Mesodermal cell (in vitro differentiated cells): Measurements from ENCODE around the gene ARL10.

Experiments used
- H3K27ac ChIP-seq: 2 replicates; pipeline ENCODE4 v1.7.0; 2013; ENCODE audit warnings: mild to moderate bottlenecking, low read depth, low read length, moderate library complexity; ENCODE audit not compliant: severe bottlenecking
- H3K36me3 ChIP-seq: 2 replicates; pipeline ENCODE4 v1.7.1; 2013; ENCODE audit warnings: mild to moderate bottlenecking, low read length, moderate library complexity; ENCODE audit not compliant: control insufficient read depth, insufficient read depth
- H3K4me1 ChIP-seq: one replicate; pipeline ENCODE4 v1.7.1; 2013; ENCODE audit warnings: mild to moderate bottlenecking, low read length; ENCODE audit not compliant: insufficient read depth, control insufficient read depth, poor library complexity, severe bottlenecking
- H3K4me3 ChIP-seq: 2 replicates; pipeline ENCODE4 v1.7.0; 2013; ENCODE audit warnings: low read length, control low read depth, mild to moderate bottlenecking; ENCODE audit not compliant: insufficient read depth, poor library complexity, severe bottlenecking; ENCODE audit errors: extremely low read depth
- H3K9me3 ChIP-seq: 2 replicates; pipeline ENCODE4 v1.7.1; 2013; ENCODE audit warnings: mild to moderate bottlenecking, low read length, moderate library complexity; ENCODE audit not compliant: control insufficient read depth
- WGBS, 2 experiments: methylation state at CpG; one replicate each; pipeline ENCODE4 v1.1.5; 2013; ENCODE audit warnings: missing lambda C conversion rate in 2 of 2; ENCODE audit not compliant: insufficient coverage in 2 of 2; 5-methylcytosine and 5-hydroxymethylcytosine counted together

The ARL10 gene

DNA sequence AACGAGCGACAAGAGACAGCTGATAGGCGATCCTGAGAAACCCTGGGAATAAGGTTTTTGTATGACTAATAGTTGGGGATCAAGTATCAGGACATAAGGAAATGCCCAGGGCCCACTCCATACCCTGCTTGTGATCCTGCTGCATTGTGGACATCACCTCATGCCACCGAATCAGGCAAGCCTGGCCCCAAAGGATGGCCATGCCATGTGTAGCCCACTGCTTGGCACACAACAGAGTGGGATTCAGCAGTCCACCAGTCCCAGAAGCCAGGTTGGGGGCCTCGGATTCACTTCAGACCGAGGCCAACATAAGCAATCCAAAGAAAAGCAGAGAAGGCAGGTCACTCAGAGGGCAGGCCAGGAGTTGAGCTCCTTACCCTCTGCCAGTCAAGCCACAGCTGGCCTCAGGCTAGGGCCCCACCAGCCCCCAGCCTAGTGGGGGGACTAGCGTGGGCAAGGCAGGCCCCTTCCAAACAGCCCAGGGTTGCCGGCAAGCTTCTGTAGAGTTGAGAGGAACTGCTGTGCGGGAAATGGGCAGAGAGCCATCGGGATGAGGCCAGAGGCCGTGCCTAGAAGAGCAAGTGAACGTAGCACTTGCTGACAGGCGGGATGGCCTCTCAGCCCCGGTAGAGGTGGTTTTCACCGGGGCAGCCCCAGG lies 18.1 kb downstream of the ARL10 start:
- 93 to 97% methylated on average over 8 to 11 of the region's 15 CpGs for WGBS, 2 experiments
- Histone ChIP-seq H3K4me3 (no peak overlapping the region), H3K27ac (no peak overlapping the region), H3K4me1 (peaks cover 4% of the 10 kb centered on the region), H3K36me3 (peaks cover 71% of the 10 kb centered on the region), H3K9me3 (no peaks in the 10 kb centered on the region)

DNA sequence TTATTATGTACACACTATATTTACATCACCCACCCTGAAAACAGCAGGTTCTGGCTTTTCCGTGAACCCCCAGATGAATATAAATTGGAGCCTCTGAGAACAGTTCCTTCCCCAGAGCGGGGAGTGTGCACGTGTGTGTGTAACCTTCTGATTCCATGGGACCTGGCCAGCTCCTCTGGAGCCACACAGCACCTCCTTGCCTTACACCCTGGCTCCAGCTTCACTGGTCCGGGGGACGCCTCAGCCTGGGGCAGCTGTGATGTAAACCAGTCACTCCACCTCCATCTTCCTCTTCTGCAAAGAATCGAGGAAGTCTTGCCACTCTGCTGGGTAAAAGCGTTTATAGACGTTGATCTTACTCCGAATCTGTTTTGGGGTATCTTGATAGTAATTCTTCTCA lies 18.7 kb downstream of the ARL10 start:
- peaks cover 68% of the 10 kb centered on the region for H3K36me3 ChIP-seq
- H3K9me3 ChIP-seq, result no peaks in the 10 kb centered on the region
- no peak overlapping the region for H3K4me3 ChIP-seq
- WGBS, 2 experiments, result 99 to 100% methylated on average over 3 to 7 of the region's 9 CpGs
- H3K4me1 ChIP-seq, result peaks cover 4% of the 10 kb centered on the region
- no peak overlapping the region for H3K27ac ChIP-seq

- Histone ChIP-seq H3K36me3 (peaks cover 68% of the 10 kb centered on the region), H3K27ac (no peak overlapping the region), H3K9me3 (no peaks in the 10 kb centered on the region), H3K4me3 (no peak overlapping the region), H3K4me1 (peaks cover 4% of the 10 kb centered on the region)
- 93 to 96% methylated on average over 7 to 8 of the region's 8 CpGs for WGBS, 2 experiments
Measured at GRCh38 chr5:176384366-176384930, 19.2 kb downstream of the ARL10 start.

DNA sequence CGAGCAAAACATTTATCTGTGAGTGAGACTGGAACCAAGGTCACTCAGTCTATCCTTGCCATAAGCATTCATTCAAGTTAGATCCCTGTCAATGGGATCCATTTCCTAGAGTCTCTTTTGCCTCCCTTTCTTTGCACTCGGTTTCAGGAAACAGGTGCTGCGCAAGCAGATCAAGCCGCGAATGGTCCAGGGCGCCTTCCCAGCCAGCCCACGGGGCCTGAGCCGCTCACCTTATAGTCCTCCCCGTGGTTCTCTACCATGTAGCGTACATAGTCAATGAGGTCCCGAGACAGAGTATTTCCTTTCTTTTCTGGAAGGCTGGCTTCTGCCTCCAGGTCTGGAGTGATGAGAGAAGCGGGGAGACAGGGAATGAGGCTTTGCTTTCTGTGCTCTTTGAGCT lies 19.7 kb downstream of the ARL10 start:
- H3K36me3 ChIP-seq, result peaks cover 68% of the 10 kb centered on the region

GRCh38 chr5:176386491-176386890 lies 21.2 kb downstream of the ARL10 start:
- H3K4me3 ChIP-seq, result no peak overlapping the region
- H3K4me1 ChIP-seq, result peaks cover 4% of the 10 kb centered on the region
- no peaks in the 10 kb centered on the region for H3K9me3 ChIP-seq
- peaks cover 70% of the 10 kb centered on the region for H3K36me3 ChIP-seq
- no CpG with 5 or more reads among the region's 1 CpG for WGBS, 2 experiments
- no peak overlapping the region for H3K27ac ChIP-seq

More for the DNA sequence above, 19.7 kb downstream of the ARL10 start:
- 90 to 97% methylated on average over 10 to 12 of the region's 12 CpGs for WGBS, 2 experiments
- H3K9me3 ChIP-seq, result no peaks in the 10 kb centered on the region
- no peak overlapping the region for H3K27ac ChIP-seq
- no peak overlapping the region for H3K4me3 ChIP-seq
- peaks cover 4% of the 10 kb centered on the region for H3K4me1 ChIP-seq

GRCh38 chr5:176387384-176387925 lies 22.2 kb downstream of the ARL10 start:
- Histone ChIP-seq H3K4me1 (peaks cover 4% of the 10 kb centered on the region), H3K4me3 (peak overlapping the region; percentile 91), H3K27ac (peak overlapping the region; percentile 97), H3K9me3 (no peaks in the 10 kb centered on the region), H3K36me3 (peaks cover 69% of the 10 kb centered on the region)
- WGBS, 2 experiments, result 18 to 30% methylated on average over 6 of the region's 8 CpGs

- Histone ChIP-seq H3K4me1 (peaks cover 4% of the 10 kb centered on the region), H3K36me3 (peaks cover 69% of the 10 kb centered on the region), H3K27ac (peak overlapping the region; percentile 97), H3K9me3 (no peaks in the 10 kb centered on the region), H3K4me3 (peak overlapping the region; percentile 91)
- WGBS, 2 experiments, result 0 to 2% methylated on average over 24 to 28 of the region's 29 CpGs
Measured at GRCh38 chr5:176388003-176388443, 22.7 kb downstream of the ARL10 start.

DNA sequence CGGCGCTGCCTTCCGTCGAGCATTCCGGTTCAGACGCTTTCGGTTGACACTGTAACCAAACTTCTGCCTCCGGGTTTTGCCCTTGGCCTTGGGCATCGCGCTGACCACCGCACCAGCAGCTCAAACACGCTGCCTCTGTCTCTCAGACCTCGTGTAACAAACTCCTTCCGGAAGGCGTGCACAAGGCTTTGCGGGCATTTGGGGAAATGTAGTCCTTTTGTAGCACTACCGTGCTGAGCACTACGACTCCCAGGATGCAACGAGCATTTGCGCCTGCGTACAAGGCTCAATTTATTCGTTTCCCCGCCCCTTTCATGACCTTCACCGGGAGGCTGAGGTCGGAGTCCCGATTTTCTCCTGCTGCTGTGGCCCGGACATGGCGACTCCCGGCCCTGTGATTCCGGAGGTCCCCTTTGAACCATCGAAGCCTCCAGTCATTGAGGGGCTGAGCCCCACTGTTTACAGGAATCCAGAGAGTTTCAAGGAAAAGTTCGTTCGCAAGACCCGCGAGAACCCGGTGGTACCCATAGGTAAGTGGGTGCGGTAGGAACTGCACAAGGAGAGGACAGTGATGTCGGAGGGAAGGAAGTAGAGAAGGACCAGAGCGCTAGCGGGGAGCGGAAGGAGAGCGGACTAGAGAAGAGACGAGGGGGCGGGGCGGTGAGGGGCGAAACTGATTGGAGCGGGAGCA lies 23.3 kb downstream of the ARL10 start, which contains the start of the genes HIGD2A and NOP16:
TSS of gene HIGD2A (plus strand) at position 308 of the 691 bp plus-strand sequence. CDS start at position 377, 69 bp downstream.
TSS of gene NOP16 (minus strand) at position 155 of the 691 bp plus-strand sequence. CDS start at position 96, 59 bp downstream.
- peak within 1 kb of the TSS; percentile 97 for H3K27ac ChIP-seq
- peaks cover 4% of the 10 kb centered on the region for H3K4me1 ChIP-seq
- peak within 1 kb of the TSS; percentile 91 for H3K4me3 ChIP-seq
- WGBS, 2 experiments, result 0% methylated on average over 42 to 43 of the region's 47 CpGs
- H3K9me3 ChIP-seq, result no peaks in the 10 kb centered on the region
- H3K36me3 ChIP-seq, result peaks cover 69% of the 10 kb centered on the region

GRCh38 chr5:176389135-176390123 lies 24.1 kb downstream of the ARL10 start:
- H3K4me3 ChIP-seq, result peak overlapping the region; percentile 91
- H3K4me1 ChIP-seq, result peaks cover 4% of the 10 kb centered on the region
- peak overlapping the region; percentile 97 for H3K27ac ChIP-seq
- WGBS, 2 experiments, result 4 to 11% methylated on average over 19 to 23 of the region's 41 CpGs
- H3K9me3 ChIP-seq, result no peaks in the 10 kb centered on the region
- H3K36me3 ChIP-seq, result peaks cover 63% of the 10 kb centered on the region

DNA sequence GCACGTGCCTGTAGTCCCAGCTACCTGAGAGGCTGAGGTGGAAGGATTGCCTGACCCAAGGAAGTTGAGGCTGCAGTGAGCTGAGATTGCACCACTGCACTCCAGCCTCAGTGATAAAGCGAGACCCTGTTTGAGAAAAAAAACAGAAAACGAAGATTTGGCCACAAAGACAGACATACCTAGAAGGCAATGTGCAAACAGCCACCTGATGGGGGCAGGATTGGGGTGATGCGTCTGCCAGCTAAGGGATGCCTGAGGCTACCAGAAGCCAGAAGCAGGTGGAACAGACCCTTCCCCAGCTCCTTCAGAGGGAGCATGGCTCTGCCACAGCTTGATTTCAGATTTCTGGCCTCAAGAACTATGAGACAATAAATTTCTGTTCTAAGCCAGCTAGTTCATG lies 26.2 kb downstream of the ARL10 start:
- Histone ChIP-seq H3K9me3 (no peaks in the 10 kb centered on the region), H3K27ac (no peak overlapping the region), H3K4me1 (peaks cover 3% of the 10 kb centered on the region), H3K4me3 (no peak overlapping the region), H3K36me3 (peaks cover 45% of the 10 kb centered on the region)
- WGBS, 2 experiments, result 93 to 98% methylated on average over 4 of the region's 4 CpGs
